Endodermal cell (in vitro differentiated cells): ENCODE results near the gene HAPLN1. TPM values are rescaled to one million over a fixed set of nuclear protein-coding genes. Genes with fewer than 3 reads are reported as not detected.

ENCODE experiments used
- DNase-seq: peaks from one replicate; pipeline ENCODE4 v3.0.0-alpha.2; 2017
- H3K27ac ChIP-seq: 2 replicates; pipeline ENCODE4 v1.5.1; 2013; ENCODE audit warnings: mild to moderate bottlenecking, low read depth, low read length, moderate library complexity
- H3K27me3 ChIP-seq: 2 replicates; pipeline ENCODE4 v1.6.1; 2013; ENCODE audit warnings: mild to moderate bottlenecking, low read length, moderate library complexity; ENCODE audit not compliant: insufficient read depth, control insufficient read depth, poor library complexity, severe bottlenecking
- H3K36me3 ChIP-seq: 2 replicates; pipeline ENCODE4 v1.7.0; 2013; ENCODE audit warnings: mild to moderate bottlenecking, low read length, moderate library complexity; ENCODE audit not compliant: control insufficient read depth, insufficient read depth
- H3K4me1 ChIP-seq: one replicate; pipeline ENCODE4 v1.7.0; 2013; ENCODE audit warnings: low read length; ENCODE audit not compliant: control insufficient read depth, insufficient read depth
- H3K4me3 ChIP-seq: 2 replicates; pipeline ENCODE4 v1.5.1; 2013; ENCODE audit warnings: mild to moderate bottlenecking, low read length, moderate library complexity
- H3K9ac ChIP-seq: 2 replicates; pipeline ENCODE4 v1.6.1; 2013; ENCODE audit warnings: mild to moderate bottlenecking, low read length, moderate library complexity; ENCODE audit not compliant: poor library complexity, severe bottlenecking; ENCODE audit errors: extremely low read depth
- H3K9me3 ChIP-seq: 2 replicates; pipeline ENCODE4 v1.6.1; 2013; ENCODE audit warnings: mild to moderate bottlenecking, low read length, moderate library complexity; ENCODE audit not compliant: control insufficient read depth
- H3K27ac Mint-ChIP-seq: 2 replicates; pipeline ENCODE4 v1.8.0; 2020; ENCODE audit warnings: mixed read lengths
- H3K27me3 Mint-ChIP-seq: 2 replicates; pipeline ENCODE4 v1.8.0; 2021; ENCODE audit warnings: mild to moderate bottlenecking, mixed read lengths; ENCODE audit not compliant: insufficient read depth
- H3K36me3 Mint-ChIP-seq: 2 replicates; pipeline ENCODE4 v1.8.0; 2020; ENCODE audit warnings: low read depth, mixed read lengths
- H3K4me1 Mint-ChIP-seq: 2 replicates; pipeline ENCODE4 v1.8.0; 2020; ENCODE audit warnings: mixed read lengths
- H3K4me3 Mint-ChIP-seq: 2 replicates; pipeline ENCODE4 v1.8.0; 2020; ENCODE audit warnings: mild to moderate bottlenecking, moderate library complexity, mixed read lengths
- H3K9me3 Mint-ChIP-seq: 2 replicates; pipeline ENCODE4 v1.8.0; 2020; ENCODE audit warnings: mild to moderate bottlenecking, mixed read lengths
- WGBS, 2 experiments: methylation state at CpG; one replicate each; pipeline versions ENCODE4 v1.1.5 to v1.1.7; 2013; ENCODE audit warnings: missing lambda C conversion rate in 2 of 2, mixed read lengths in 1 of 2; ENCODE audit not compliant: insufficient coverage in 1 of 2, insufficient read length in 1 of 2; 5-methylcytosine and 5-hydroxymethylcytosine counted together
- total RNA-seq, 2 donors: library from RNA; stranded (reverse); fragmentation: NEBNext Ultra II Directional in 1 of 2; extraction: Animal tissue kit (Norgen Biotek cat#: 25700) in 1 of 2; gene quantifications; 2 replicates in 1 of 2; 3 replicates in 1 of 2; pipeline ENCODE4 v1.2.1, GENCODE V29; 2021
- TF ChIP-seq, protein P1 (sequence below): fragments of 200-600 bp; sonication (generic); conservative IDR thresholded peaks from 2 replicates; pipeline ENCODE4 v1.5.0; 2021; ENCODE audit warnings: antibody characterized with exemption, mild to moderate bottlenecking

HAPLN1 gene
- total RNA-seq, 2 donors from 2014 or later: 0.07 to 1.3 TPM

DNA sequence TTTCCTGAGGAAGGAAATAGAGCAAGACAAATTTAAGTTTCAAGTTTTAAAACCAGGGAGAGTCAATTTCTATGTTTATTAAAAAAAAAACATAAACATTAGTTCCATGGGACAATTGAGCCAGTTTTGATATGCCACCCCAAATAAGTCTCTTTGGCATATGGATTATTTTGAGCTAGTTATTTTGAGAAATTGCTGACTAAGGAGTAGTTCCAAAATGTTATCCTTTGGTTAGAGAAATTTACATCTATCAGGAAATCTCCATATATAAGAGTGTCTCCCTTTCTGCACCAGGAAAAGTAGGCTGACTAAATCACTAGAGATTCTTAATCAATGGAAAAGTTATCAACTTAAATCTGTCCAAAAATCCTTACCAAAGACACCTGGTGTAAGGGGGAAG is 105.8 kb downstream of the HAPLN1 start:
- H3K4me3 ChIP-seq: no peak overlapping the region
- peaks cover 6% of the 10 kb centered on the region for H3K36me3 Mint-ChIP-seq
- H3K4me3 Mint-ChIP-seq: no peak overlapping the region
- no peak overlapping the region for H3K27ac ChIP-seq
- H3K4me1 ChIP-seq: no peaks in the 10 kb centered on the region
- TF ChIP-seq, protein P1, sequence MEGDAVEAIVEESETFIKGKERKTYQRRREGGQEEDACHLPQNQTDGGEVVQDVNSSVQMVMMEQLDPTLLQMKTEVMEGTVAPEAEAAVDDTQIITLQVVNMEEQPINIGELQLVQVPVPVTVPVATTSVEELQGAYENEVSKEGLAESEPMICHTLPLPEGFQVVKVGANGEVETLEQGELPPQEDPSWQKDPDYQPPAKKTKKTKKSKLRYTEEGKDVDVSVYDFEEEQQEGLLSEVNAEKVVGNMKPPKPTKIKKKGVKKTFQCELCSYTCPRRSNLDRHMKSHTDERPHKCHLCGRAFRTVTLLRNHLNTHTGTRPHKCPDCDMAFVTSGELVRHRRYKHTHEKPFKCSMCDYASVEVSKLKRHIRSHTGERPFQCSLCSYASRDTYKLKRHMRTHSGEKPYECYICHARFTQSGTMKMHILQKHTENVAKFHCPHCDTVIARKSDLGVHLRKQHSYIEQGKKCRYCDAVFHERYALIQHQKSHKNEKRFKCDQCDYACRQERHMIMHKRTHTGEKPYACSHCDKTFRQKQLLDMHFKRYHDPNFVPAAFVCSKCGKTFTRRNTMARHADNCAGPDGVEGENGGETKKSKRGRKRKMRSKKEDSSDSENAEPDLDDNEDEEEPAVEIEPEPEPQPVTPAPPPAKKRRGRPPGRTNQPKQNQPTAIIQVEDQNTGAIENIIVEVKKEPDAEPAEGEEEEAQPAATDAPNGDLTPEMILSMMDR: no peak
- peaks cover 20% of the 10 kb centered on the region for H3K9me3 Mint-ChIP-seq
- no peak for DNase-seq
- H3K9ac ChIP-seq: no peak overlapping the region
- no peak overlapping the region for H3K27ac Mint-ChIP-seq
- H3K27me3 ChIP-seq: no peaks in the 10 kb centered on the region
- H3K27me3 Mint-ChIP-seq: no peaks in the 10 kb centered on the region
- H3K9me3 ChIP-seq: no peaks in the 10 kb centered on the region
- no peaks in the 10 kb centered on the region for H3K4me1 Mint-ChIP-seq
- H3K36me3 ChIP-seq: no peaks in the 10 kb centered on the region

DNA sequence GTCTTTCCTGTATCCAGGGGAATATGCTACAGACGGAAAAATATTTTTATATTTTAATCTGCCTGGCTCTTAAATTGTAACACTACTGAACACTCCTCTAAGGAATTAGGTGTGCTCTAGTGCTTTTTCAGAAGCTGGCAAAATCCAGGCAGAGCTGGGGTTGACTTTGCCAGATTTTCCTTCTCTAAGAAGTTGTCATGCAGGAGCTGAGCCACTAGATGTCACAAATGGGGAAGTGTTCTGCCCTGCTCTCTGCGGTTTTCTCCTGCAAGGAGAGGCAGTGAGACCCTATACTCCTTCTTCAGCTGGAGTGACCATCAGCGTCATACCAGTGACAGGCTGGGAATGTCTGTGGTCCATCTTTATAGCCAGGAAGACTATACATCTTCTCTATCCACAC is 112.5 kb downstream of the HAPLN1 start:
- 6% methylated on average over 2 to 3 of the region's 3 CpGs for WGBS, 2 experiments
- TF ChIP-seq, protein P1: peak; percentile 80
- H3K4me3 ChIP-seq: no peak overlapping the region
- H3K36me3 Mint-ChIP-seq: no peaks in the 10 kb centered on the region
- peak; percentile 88 for DNase-seq
- H3K4me1 Mint-ChIP-seq: peaks cover 2% of the 10 kb centered on the region
- no peaks in the 10 kb centered on the region for H3K27me3 ChIP-seq
- no peak overlapping the region for H3K27ac ChIP-seq
- no peaks in the 10 kb centered on the region for H3K4me1 ChIP-seq
- H3K4me3 Mint-ChIP-seq: no peak overlapping the region
- peaks cover 2% of the 10 kb centered on the region for H3K27me3 Mint-ChIP-seq
- no peak overlapping the region for H3K9ac ChIP-seq
- no peak overlapping the region for H3K27ac Mint-ChIP-seq
- H3K9me3 Mint-ChIP-seq: no peaks in the 10 kb centered on the region
- no peaks in the 10 kb centered on the region for H3K9me3 ChIP-seq
- H3K36me3 ChIP-seq: no peaks in the 10 kb centered on the region

DNA sequence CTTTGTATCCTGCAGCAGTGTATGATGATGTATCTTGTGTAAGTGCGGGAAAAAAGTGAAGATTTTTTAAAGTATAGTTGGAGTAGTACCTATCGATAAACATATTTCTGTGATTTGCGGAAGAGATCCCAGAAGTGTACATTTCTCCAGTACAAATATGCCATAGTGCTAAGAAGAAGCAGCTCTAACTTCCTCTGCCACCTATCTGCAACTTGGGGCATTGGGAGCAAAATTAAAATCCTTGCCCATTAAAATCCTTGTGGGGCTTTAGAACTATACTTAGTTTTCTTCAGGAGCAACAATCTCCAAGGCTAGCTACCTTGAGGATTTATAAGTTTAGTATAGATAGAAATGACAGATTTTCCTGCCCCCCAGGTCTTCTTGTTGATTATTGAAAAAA is 125.4 kb downstream of the HAPLN1 start:
- no peak overlapping the region for H3K4me3 ChIP-seq
- H3K27ac Mint-ChIP-seq: no peak overlapping the region
- no peaks in the 10 kb centered on the region for H3K36me3 ChIP-seq
- H3K27ac ChIP-seq: no peak overlapping the region
- H3K4me3 Mint-ChIP-seq: no peak overlapping the region
- H3K36me3 Mint-ChIP-seq: no peaks in the 10 kb centered on the region
- H3K4me1 ChIP-seq: no peaks in the 10 kb centered on the region
- no peaks in the 10 kb centered on the region for H3K9me3 Mint-ChIP-seq
- peaks cover 10% of the 10 kb centered on the region for H3K4me1 Mint-ChIP-seq
- no peak overlapping the region for H3K9ac ChIP-seq
- H3K9me3 ChIP-seq: no peaks in the 10 kb centered on the region
- TF ChIP-seq, protein P1: peak; percentile 55
- no peaks in the 10 kb centered on the region for H3K27me3 Mint-ChIP-seq
- no peaks in the 10 kb centered on the region for H3K27me3 ChIP-seq
- no peak for DNase-seq
- 98 to 100% methylated on average over 1 to 3 of the region's 3 CpGs for WGBS, 2 experiments
